CD4-positive, alpha-beta T cell treated with Interleukin-21 for 1 hour (primary cell): ENCODE measurements around the gene ZC3H7A.
"Not testable (repeated sequence)": the region's sequence is repeated elsewhere in the genome, so short reads cannot be mapped to it uniquely, and the experiment has no call there.

Source experiments
- DNase-seq: peaks from one replicate; pipeline ENCODE4 v3.0.0-alpha.2; 2020

Gene ZC3H7A

GRCh38 chr16:11797166-11797956, at the start of gene ZC3H7A:
ZC3H7A (minus strand) TSS chr16:11797258; CDS start chr16:11782354, 14,904 bp downstream.
- peak; percentile 95 for DNase-seq

GRCh38 chr16:11844499-11844898, 47.4 kb upstream of the ZC3H7A start:
- no peak for DNase-seq

- no peak for DNase-seq
Observed at GRCh38 chr16:11843861-11844260, 46.8 kb upstream of the ZC3H7A start.

GRCh38 chr16:11843206-11843605, 46.1 kb upstream of the ZC3H7A start:
- DNase-seq = no peak

- DNase-seq = no peak
Observed at GRCh38 chr16:11841026-11841425, 44.0 kb upstream of the ZC3H7A start.

GRCh38 chr16:11836650-11837244, 39.7 kb upstream of the ZC3H7A start:
- no peak for DNase-seq

GRCh38 chr16:11835891-11836649, 39.0 kb upstream of the ZC3H7A start:
- no peak for DNase-seq

GRCh38 chr16:11835309-11835708, 38.3 kb upstream of the ZC3H7A start:
- no peak for DNase-seq

- no peak for DNase-seq
Observed at GRCh38 chr16:11833951-11834695, 37.1 kb upstream of the ZC3H7A start.

- DNase-seq = no peak
Observed at GRCh38 chr16:11828696-11829095, 31.6 kb upstream of the ZC3H7A start.

- not testable (repeated sequence) for DNase-seq
Observed at GRCh38 chr16:11825520-11826165, 28.6 kb upstream of the ZC3H7A start.

GRCh38 chr16:11824362-11824761, 27.3 kb upstream of the ZC3H7A start:
- DNase-seq = no peak

- DNase-seq = not testable (repeated sequence)
Observed at GRCh38 chr16:11823645-11824044, 26.6 kb upstream of the ZC3H7A start.

GRCh38 chr16:11819798-11820197, 22.7 kb upstream of the ZC3H7A start:
- no peak for DNase-seq

GRCh38 chr16:11818970-11819369, 21.9 kb upstream of the ZC3H7A start:
- not testable (repeated sequence) for DNase-seq

GRCh38 chr16:11816123-11816522, 19.1 kb upstream of the ZC3H7A start:
- no peak for DNase-seq

GRCh38 chr16:11814800-11815199, 17.7 kb upstream of the ZC3H7A start:
- DNase-seq = not testable (repeated sequence)

- DNase-seq = no peak
Observed at GRCh38 chr16:11806721-11807120, 9.7 kb upstream of the ZC3H7A start.

- DNase-seq = no peak
Observed at GRCh38 chr16:11805556-11805955, 8.5 kb upstream of the ZC3H7A start.

GRCh38 chr16:11801481-11802021, 4.5 kb upstream of the ZC3H7A start:
- no peak for DNase-seq

- DNase-seq = no peak
Observed at GRCh38 chr16:11800382-11800718, 3.3 kb upstream of the ZC3H7A start.
